HEK293 (cell line): ENCODE data around the gene CRYBA2.

Experiments used
- CTCF ChIP-seq: fragments of 450-650 bp; formaldehyde crosslinking; IDR thresholded peaks from 2 replicates; pipeline ENCODE4 v1.5.1; 2016; ENCODE audit warnings: missing biosample characterization, missing genetic modification characterization
- TCF7L2 ChIP-seq: IDR thresholded peaks from 2 replicates; pipeline ENCODE4 v1.6.1; 2011; ENCODE audit warnings: low read depth, mild to moderate bottlenecking, inconsistent platforms, low read length, moderate library complexity, borderline replicate concordance
- ZNF157 ChIP-seq: fragments of 450-650 bp; formaldehyde crosslinking; IDR thresholded peaks from 2 replicates; pipeline ENCODE4 v1.5.1; 2016; ENCODE audit warnings: missing biosample characterization, missing genetic modification characterization
- ZNF561 ChIP-seq: fragments of 450-650 bp; IDR thresholded peaks from 2 replicates; pipeline ENCODE4 v1.5.1; 2018; ENCODE audit warnings: missing biosample characterization, missing genetic modification characterization, borderline replicate concordance

DNA sequence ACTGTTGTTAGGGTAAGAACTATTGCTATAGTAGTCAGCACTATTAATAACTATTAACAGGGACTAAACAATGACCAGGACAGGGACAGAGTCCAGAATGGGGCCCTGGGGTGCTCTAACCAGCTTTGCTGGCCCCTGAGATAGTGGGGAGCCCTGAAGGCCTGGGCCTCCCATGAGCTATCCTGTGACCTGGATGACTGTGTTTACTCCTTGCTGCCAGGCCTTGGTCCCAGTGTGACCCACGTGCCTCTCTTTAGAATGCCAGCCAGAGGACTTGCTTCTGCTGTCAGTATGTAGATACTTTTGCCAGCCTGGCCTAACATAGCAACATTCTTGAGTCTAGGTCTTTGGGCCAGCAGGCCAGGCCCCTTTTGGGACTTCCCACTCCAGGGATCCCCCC, 22.3 kb downstream of the CRYBA2 start:
- TF ChIP-seq ZNF157 (tag by site-specific recombination) (no peak), ZNF561 (tag by site-specific recombination) (no peak), TCF7L2 (no peak), CTCF (tag by site-specific recombination) (no peak)
